IgD-negative memory B cell (primary cell): ENCODE results near the gene CES2. TPM values are rescaled to one million over a fixed set of nuclear protein-coding genes. Genes with fewer than 3 reads are reported as not detected.
"Not testable (repeated sequence)": the region's sequence is repeated elsewhere in the genome, so short reads cannot be mapped to it uniquely, and the experiment has no call there.

Experiments
- H3K27ac Mint-ChIP-seq, 3 donors: one replicate each; pipeline ENCODE4 v1.8.0; 2020 to 2022; ENCODE audit warnings: mild to moderate bottlenecking in 3 of 3, mixed read lengths in 3 of 3, moderate library complexity in 1 of 3
- H3K27me3 Mint-ChIP-seq: one replicate; pipeline ENCODE4 v1.8.0; 2021; ENCODE audit warnings: mixed read lengths
- H3K36me3 Mint-ChIP-seq: one replicate; pipeline ENCODE4 v1.8.0; 2020; ENCODE audit warnings: mild to moderate bottlenecking, mixed read lengths
- H3K4me1 Mint-ChIP-seq, 3 donors: one replicate each; pipeline ENCODE4 v1.8.0; 2020 to 2022; ENCODE audit warnings: mixed read lengths in 3 of 3, mild to moderate bottlenecking in 1 of 3
- H3K4me3 Mint-ChIP-seq, 4 donors: one replicate each; pipeline ENCODE4 v1.8.0; 2020 to 2022; ENCODE audit warnings: mild to moderate bottlenecking in 4 of 4, mixed read lengths in 4 of 4, moderate library complexity in 3 of 4
- H3K9me3 Mint-ChIP-seq, 3 donors: one replicate each; pipeline ENCODE4 v1.8.0; 2020 to 2021; ENCODE audit warnings: mixed read lengths in 3 of 3, mild to moderate bottlenecking in 1 of 3
- polyA plus RNA-seq: library from polyadenylated mRNA; unstranded; fragments of 300-500 nt; fragmentation: Illumina TruSeq; gene quantifications from one replicate; pipeline ENCODE4 v1.2.3, GENCODE V29; 2021

Gene CES2
- polyA plus RNA-seq, 1 donor from 2014 or later: 26.9 TPM

DNA sequence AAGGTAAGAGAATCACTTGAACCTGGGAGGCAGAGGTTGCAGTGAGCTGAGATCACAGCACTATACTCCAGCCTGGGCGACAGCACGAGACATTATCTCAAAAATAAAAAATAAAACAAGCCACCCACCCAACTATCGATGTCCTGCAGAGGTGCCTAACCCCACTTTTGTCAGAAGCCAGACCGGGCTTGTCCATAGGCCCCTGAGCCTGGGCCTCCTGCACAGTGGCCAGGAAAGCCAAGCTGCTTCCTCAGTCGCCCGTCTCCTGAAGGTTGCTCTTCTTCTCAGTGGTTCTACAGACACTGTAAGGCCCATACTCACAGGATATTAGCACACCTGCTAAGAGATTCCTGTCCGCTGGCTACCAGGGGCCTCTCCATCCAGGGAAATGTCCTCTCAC is 11.2 kb downstream of the CES2 start:
- H3K27me3 Mint-ChIP-seq: peaks cover 34% of the 10 kb centered on the region
- H3K36me3 Mint-ChIP-seq: peaks cover 1% of the 10 kb centered on the region
- H3K4me3 Mint-ChIP-seq: no peak overlapping the region
- peaks cover 0 to 4% (median 3%) of the 10 kb centered on the region in 3 donors for H3K9me3 Mint-ChIP-seq
- peaks cover 7 to 13% (median 12%) of the 10 kb centered on the region in 3 donors for H3K4me1 Mint-ChIP-seq
- no peak overlapping the region for H3K27ac Mint-ChIP-seq

DNA sequence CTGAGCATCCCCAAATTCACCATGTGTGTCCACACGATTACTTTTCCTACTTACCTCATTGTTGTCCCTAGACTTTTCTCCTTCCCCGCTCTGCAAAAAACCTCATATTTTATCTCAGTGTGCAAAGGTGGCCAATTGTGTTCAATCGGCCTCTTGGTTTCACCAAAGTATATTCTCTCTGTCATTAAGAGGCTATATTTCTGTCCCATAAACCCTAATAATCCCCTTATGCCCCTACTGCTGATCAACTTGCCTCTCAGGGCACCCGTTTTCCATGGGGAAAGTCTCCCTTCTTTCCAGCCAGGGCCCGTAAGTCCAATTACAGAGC is 11.6 kb downstream of the CES2 start:
- peaks cover 38% of the 10 kb centered on the region for H3K27me3 Mint-ChIP-seq
- H3K36me3 Mint-ChIP-seq: peaks cover 1% of the 10 kb centered on the region
- H3K4me1 Mint-ChIP-seq: peaks cover 7 to 13% (median 12%) of the 10 kb centered on the region in 3 donors
- H3K27ac Mint-ChIP-seq: peak overlapping the region in 1 of 3 donors; percentile 8
- H3K4me3 Mint-ChIP-seq: peak overlapping the region in 3 of 4 donors; percentile 72 to 96 (median 83)
- H3K9me3 Mint-ChIP-seq: peaks cover 0 to 7% (median 3%) of the 10 kb centered on the region in 3 donors

DNA sequence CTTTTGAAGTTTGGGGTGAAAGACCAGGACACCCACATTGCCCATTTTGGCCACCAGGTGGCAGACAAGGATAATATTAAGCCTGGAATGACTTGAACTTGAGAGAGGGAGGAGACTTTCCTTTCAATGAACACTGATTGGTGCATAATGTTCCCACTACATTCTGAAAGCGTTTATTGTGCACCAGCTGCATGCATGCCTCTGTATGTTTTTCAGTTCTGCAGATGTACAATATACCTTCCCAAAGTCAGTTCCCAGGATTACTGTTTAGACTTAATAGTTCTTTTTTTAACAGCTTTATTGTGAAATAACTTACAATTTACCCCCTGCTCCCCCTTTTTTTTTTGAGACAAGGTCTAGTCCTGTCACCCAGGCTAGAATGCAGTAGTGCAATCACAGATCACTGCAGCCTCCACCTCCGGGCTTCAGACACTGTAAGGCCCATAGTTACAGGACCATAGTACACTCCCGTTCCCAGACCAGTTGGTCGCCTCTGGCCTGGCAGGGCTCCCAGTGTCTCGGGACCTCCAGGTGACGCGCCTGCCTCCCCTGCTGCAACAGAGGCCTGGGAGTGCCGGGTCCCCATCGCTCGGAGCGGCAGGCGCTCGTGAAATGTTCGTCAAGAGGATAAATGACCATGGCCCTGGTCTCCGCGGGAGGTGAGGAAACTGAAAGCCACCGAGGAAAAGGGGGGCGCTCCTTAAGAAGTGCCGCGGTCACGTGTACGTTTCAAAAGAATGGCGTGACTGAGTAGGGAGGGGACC is 12.2 kb downstream of the CES2 start:
- peaks cover 0 to 7% (median 3%) of the 10 kb centered on the region in 3 donors for H3K9me3 Mint-ChIP-seq
- H3K36me3 Mint-ChIP-seq: peaks cover 1% of the 10 kb centered on the region
- peaks cover 38% of the 10 kb centered on the region for H3K27me3 Mint-ChIP-seq
- peaks cover 7 to 13% (median 12%) of the 10 kb centered on the region in 3 donors for H3K4me1 Mint-ChIP-seq
- peak overlapping the region; percentile 72 to 96 (median 84) for H3K4me3 Mint-ChIP-seq
- H3K27ac Mint-ChIP-seq: peak overlapping the region in 1 of 3 donors; percentile 8

DNA sequence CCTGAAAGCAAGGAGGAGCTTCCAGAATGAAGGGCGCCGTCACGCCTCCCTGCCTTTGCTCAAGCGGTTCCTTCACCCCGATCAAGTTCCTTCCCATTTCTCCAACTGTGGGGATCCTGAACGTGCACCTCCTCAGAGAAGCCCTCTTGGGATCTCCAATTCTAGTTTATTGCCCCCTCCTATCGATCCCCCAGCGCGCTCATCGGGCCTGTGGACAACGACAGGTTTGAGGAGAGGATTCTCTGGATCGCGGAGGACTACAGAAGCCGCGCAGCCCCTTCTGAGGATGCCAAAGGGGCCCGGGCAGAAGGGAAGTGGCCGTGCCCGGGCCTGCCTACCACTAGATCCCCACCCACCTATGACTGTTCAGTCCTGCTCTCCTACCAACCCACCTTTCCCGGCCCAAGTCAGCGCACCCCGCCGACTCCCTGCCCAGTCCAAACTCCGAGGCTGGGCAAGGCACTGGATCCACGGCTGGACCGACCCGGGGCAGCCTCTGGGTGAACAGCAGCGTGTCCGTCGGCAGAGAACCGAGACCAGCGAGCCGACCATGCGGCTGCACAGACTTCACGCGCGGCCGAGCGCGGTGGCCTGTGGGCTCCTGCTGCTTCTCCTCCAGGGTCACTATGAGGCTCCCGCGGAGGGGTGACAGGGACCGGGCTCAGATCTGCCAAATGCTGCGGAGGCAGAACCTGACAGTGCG is 13.0 kb downstream of the CES2 start:
- Mint-ChIP-seq H3K36me3 (peaks cover 1% of the 10 kb centered on the region), H3K4me3 (peak overlapping the region; percentile 72 to 96 (median 84)), H3K27me3 (peaks cover 38% of the 10 kb centered on the region), H3K9me3 (peaks cover 0 to 7% (median 3%) of the 10 kb centered on the region in 3 donors), H3K27ac (no peak overlapping the region), H3K4me1 (peaks cover 7 to 13% (median 12%) of the 10 kb centered on the region in 3 donors)

DNA sequence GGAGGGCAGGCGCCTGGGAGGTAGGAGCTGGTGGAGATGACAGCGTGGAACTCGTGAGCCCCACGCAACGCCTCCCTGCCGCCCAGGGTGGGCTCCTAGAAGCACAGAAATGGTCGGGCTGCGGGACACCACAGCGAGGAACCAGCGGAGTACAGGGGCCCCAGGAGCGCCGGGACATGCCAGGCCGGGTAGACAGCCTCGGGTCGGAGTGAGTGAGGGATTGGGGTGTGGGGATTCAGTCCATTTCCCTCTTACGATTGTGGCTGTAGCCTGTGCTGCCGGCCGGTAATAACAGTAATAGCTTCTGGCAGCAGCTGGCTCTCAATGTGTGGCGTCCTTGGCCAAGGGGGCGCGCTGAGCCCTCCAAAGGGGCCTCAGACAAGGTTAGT is 13.5 kb downstream of the CES2 start:
- Mint-ChIP-seq H3K36me3 (peaks cover 1% of the 10 kb centered on the region), H3K4me1 (peaks cover 8 to 13% (median 12%) of the 10 kb centered on the region in 3 donors), H3K9me3 (peaks cover 0 to 7% (median 3%) of the 10 kb centered on the region in 3 donors), H3K27ac (peak overlapping the region in 1 of 3 donors; percentile 27), H3K27me3 (peaks cover 39% of the 10 kb centered on the region), H3K4me3 (peak overlapping the region in 3 of 4 donors; percentile 0 to 83 (median 21))

GRCh38 chr16:66949472-66949871 is 14.2 kb downstream of the CES2 start:
- H3K9me3 Mint-ChIP-seq: peaks cover 0 to 7% (median 3%) of the 10 kb centered on the region in 3 donors
- peaks cover 1% of the 10 kb centered on the region for H3K36me3 Mint-ChIP-seq
- peaks cover 11 to 13% (median 12%) of the 10 kb centered on the region in 3 donors for H3K4me1 Mint-ChIP-seq
- H3K4me3 Mint-ChIP-seq: peak overlapping the region in 1 of 4 donors; percentile 0
- no peak overlapping the region for H3K27ac Mint-ChIP-seq
- peaks cover 42% of the 10 kb centered on the region for H3K27me3 Mint-ChIP-seq

GRCh38 chr16:66950437-66950836 is 15.1 kb downstream of the CES2 start:
- Mint-ChIP-seq H3K4me3 (peak overlapping the region in 1 of 4 donors; percentile 31), H3K4me1 (peaks cover 11 to 13% (median 12%) of the 10 kb centered on the region in 3 donors), H3K27me3 (peaks cover 42% of the 10 kb centered on the region), H3K27ac (no peak overlapping the region), H3K9me3 (peaks cover 0 to 7% (median 3%) of the 10 kb centered on the region in 3 donors), H3K36me3 (peaks cover 1% of the 10 kb centered on the region)

DNA sequence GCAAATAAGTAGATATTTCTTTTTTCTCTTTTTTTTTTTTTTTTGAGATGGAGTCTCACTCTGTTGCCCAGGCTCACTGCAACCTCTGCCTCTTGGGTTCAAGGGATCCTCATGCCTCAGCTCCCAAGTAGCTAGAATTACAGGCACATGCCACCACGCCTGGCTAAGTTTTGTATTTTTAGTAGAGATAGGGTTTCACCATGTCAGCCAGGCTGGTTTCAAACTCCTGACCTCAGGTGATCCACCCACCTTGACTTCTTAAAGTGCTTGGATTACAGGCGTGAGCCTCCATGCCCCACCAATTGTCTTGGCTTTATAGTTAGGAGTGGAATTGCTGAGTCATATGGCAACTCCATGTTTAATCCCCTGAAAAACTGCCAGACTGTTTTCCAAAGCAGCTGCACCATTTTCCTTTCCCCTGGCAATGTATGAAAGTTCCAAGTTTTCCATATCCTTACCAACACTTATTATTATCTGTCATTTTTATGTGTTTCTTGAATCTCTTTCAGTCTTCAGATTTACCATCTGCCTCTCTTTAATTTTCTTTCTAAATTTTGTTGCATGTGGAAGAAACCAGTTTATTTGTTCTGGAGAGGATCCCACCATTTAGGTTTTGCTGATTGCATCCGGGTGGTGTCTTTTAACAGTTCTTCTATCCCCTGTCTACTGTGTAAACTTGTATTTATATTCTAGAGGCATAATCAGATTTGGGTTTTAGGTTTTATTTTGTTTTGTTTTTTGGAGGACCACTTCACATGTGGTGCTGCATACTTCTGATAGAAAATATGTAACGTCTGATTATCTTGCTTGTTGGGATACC is 15.9 kb downstream of the CES2 start:
- peaks cover 42% of the 10 kb centered on the region for H3K27me3 Mint-ChIP-seq
- H3K9me3 Mint-ChIP-seq: peaks cover 0 to 7% (median 3%) of the 10 kb centered on the region in 3 donors
- peaks cover 11 to 13% (median 12%) of the 10 kb centered on the region in 3 donors for H3K4me1 Mint-ChIP-seq
- peaks cover 1% of the 10 kb centered on the region for H3K36me3 Mint-ChIP-seq
- peak overlapping the region in 1 of 4 donors; percentile 16 for H3K4me3 Mint-ChIP-seq
- H3K27ac Mint-ChIP-seq: no peak overlapping the region

DNA sequence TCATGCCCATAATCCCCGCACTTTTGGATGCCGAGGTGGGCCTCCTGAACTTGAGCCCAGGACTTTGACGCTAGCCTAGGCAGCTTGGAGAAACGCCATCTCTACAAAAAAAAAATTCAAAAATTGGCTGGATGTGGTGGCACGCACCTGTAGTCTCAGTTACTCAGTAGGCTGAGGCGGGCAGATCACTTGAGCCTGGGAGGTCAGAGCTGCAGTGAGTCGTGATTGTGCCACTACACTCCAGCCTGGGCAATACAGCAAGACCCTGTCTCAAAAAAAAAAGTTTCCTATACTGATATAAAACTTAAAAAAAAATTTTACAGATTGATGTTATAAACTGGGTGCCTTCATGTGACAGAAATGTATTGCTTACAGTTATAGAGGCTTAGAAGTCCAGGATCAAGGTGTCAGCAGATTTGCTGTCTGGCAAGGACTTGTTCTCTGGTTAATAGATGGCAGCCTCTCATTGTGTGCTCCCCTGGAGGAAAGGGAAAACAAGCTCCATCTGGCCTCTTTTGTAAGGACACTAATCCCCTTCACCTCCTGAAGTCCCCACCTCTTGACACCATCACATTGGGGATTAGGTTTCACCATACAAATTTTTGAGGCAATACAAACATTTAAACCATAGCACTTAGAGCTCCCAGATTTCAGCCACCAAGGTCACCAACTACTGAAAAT is 17.3 kb downstream of the CES2 start:
- no peaks in the 10 kb centered on the region for H3K36me3 Mint-ChIP-seq
- no peak overlapping the region for H3K4me3 Mint-ChIP-seq
- H3K4me1 Mint-ChIP-seq: peaks cover 4 to 7% (median 6%) of the 10 kb centered on the region in 3 donors
- peaks cover 38% of the 10 kb centered on the region for H3K27me3 Mint-ChIP-seq
- peaks cover 0 to 7% (median 3%) of the 10 kb centered on the region in 3 donors for H3K9me3 Mint-ChIP-seq
- H3K27ac Mint-ChIP-seq: no peak overlapping the region

DNA sequence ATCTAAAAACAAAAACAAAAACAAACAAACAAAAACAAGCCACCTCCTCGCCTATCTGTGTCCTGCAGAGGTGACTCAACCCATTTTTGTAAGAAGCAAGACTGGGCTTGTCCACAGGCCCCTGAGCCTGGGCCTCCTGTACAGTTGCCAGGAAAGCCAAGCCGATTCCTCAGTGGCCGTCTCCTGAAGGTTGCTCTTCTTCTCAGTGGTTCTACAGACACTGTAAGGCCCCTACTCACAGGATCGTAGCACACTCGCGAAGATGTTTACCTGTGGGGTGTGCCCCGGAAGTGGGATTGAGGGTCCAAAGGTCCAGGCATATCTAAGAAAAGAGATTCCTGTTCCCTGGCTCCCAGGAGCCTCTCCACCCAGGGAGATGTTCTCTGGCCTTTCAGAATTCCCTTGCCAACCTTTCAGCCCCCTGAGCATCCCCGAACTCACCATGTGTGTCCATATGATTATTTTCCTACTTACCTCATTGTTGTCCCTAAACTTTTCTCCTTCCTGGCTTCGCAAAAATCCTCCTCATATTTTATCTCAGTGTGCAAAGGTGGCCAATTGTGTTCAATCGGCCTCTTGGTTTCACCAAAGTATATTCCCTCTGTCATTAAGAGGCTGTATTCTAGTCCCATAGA is 18.3 kb downstream of the CES2 start:
- peaks cover 30% of the 10 kb centered on the region for H3K27me3 Mint-ChIP-seq
- H3K27ac Mint-ChIP-seq: no peak overlapping the region
- no peaks in the 10 kb centered on the region for H3K36me3 Mint-ChIP-seq
- H3K9me3 Mint-ChIP-seq: peaks cover 0 to 7% (median 3%) of the 10 kb centered on the region in 3 donors
- peaks cover under 1 to 4% (median 4%) of the 10 kb centered on the region in 3 donors for H3K4me1 Mint-ChIP-seq
- H3K4me3 Mint-ChIP-seq: peak overlapping the region in 1 of 4 donors; percentile 55

DNA sequence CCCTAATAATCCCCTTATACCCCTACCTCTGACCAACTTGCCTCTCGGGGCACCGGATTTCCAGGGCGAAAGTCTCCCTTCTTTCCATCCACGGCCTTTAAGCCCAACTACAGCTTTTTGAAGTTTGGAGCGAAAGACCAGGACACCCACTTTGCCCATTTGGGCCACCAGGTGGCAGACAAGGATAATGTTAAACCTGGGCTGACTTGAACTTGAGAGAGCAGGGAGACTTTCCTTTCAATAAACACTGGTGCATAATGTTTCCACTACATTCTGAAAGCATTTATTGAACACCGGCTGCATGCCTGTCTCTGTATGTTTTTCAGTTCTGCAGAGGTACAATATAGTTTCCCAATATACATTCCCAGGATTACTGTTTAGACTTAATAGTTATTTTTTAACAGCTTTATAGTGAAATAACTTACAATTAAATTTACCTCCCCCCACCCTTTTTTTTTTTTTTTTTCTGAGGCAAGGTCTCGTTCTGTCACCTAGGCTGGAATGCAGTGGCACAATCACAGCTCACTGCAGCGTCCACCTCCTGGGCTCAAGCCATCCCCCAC is 18.9 kb downstream of the CES2 start:
- H3K9me3 Mint-ChIP-seq: peaks cover 0 to 7% (median 3%) of the 10 kb centered on the region in 3 donors
- H3K4me1 Mint-ChIP-seq: peaks cover 0 to 7% (median 4%) of the 10 kb centered on the region in 3 donors
- H3K27me3 Mint-ChIP-seq: peaks cover 24% of the 10 kb centered on the region
- H3K4me3 Mint-ChIP-seq: peak overlapping the region in 1 of 4 donors; percentile 55
- H3K27ac Mint-ChIP-seq: no peak overlapping the region
- H3K36me3 Mint-ChIP-seq: peaks cover 3% of the 10 kb centered on the region

GRCh38 chr16:66955363-66956153 is 20.2 kb downstream of the CES2 start:
- H3K4me1 Mint-ChIP-seq, H3K36me3 Mint-ChIP-seq, H3K27ac Mint-ChIP-seq, H3K4me3 Mint-ChIP-seq, H3K9me3 Mint-ChIP-seq: not testable (repeated sequence)
- peaks cover 14% of the 10 kb centered on the region for H3K27me3 Mint-ChIP-seq

DNA sequence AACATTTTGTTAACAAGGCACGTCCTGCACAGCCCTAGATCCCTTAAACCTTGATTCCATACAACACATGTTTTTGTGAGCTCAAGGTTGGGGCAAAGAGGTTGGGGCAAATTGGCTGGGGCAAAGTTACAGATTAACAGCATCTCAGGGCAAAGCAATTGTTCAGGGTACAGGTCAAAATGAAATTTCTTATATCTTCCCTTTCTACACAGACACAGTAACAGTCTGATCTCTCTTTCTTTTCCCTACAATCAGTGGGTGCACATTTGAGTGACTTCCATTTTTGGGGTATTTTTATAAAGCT is 20.8 kb downstream of the CES2 start:
- not testable (repeated sequence) for H3K36me3 Mint-ChIP-seq, H3K4me3 Mint-ChIP-seq, H3K4me1 Mint-ChIP-seq, H3K9me3 Mint-ChIP-seq, H3K27ac Mint-ChIP-seq
- peaks cover 12% of the 10 kb centered on the region for H3K27me3 Mint-ChIP-seq
